ENCODE results near the gene ERC1.
"Not testable (repeated sequence)": the region's sequence is repeated elsewhere in the genome, so short reads cannot be mapped to it uniquely, and the experiment has no call there.

Gene ERC1

GRCh38 chr12:989051-989450 lies 2.0 kb upstream of the ERC1 start:
- DNase-seq: no peak

GRCh38 chr12:989751-990660 lies 1.0 kb upstream of the ERC1 start:
- peak; percentile 46 for DNase-seq

- DNase-seq: no peak
Measured at GRCh38 chr12:991350-992333, 619 bp downstream of the ERC1 start.

- no peak for DNase-seq
Measured at GRCh38 chr12:992647-993046, 1.6 kb downstream of the ERC1 start.

- DNase-seq: no peak
Measured at GRCh38 chr12:996881-997280, 5.9 kb downstream of the ERC1 start.

- no peak for DNase-seq
Measured at GRCh38 chr12:997505-997904, 6.5 kb downstream of the ERC1 start.

- peak; percentile 21 for DNase-seq
Measured at GRCh38 chr12:998020-998874, 7.2 kb downstream of the ERC1 start.

GRCh38 chr12:999736-1000135 lies 8.7 kb downstream of the ERC1 start:
- not testable (repeated sequence) for DNase-seq

GRCh38 chr12:1001507-1001906 lies 10.5 kb downstream of the ERC1 start:
- no peak for DNase-seq

- no peak for DNase-seq
Measured at GRCh38 chr12:1003600-1004271, 12.7 kb downstream of the ERC1 start.

GRCh38 chr12:1006255-1006654 lies 15.2 kb downstream of the ERC1 start:
- DNase-seq: no peak

GRCh38 chr12:1007276-1007675 lies 16.3 kb downstream of the ERC1 start:
- no peak for DNase-seq

GRCh38 chr12:1007994-1008393 lies 17.0 kb downstream of the ERC1 start:
- no peak for DNase-seq

GRCh38 chr12:1011091-1011490 lies 20.1 kb downstream of the ERC1 start:
- DNase-seq: no peak

- no peak for DNase-seq
Measured at GRCh38 chr12:1013618-1014489, 22.8 kb downstream of the ERC1 start.

GRCh38 chr12:1019283-1019682 lies 28.3 kb downstream of the ERC1 start:
- DNase-seq: no peak

GRCh38 chr12:1020389-1020788 lies 29.4 kb downstream of the ERC1 start:
- DNase-seq: no peak

GRCh38 chr12:1022032-1022970 lies 31.3 kb downstream of the ERC1 start:
- DNase-seq: no peak

GRCh38 chr12:1030779-1031178 lies 39.8 kb downstream of the ERC1 start:
- DNase-seq: no peak

- DNase-seq: no peak
Measured at GRCh38 chr12:1034243-1034642, 43.2 kb downstream of the ERC1 start.

All from MV-4-11 (cell line).